Measurements from ENCODE around the gene CRAMP1. TPM values are rescaled to one million over a fixed set of nuclear protein-coding genes. Genes with fewer than 3 reads are reported as not detected.

Gene CRAMP1
- polyA plus RNA-seq, 2 of the 4 experiments (the other 2 are of a cell fraction): 6.5 to 9.1 TPM

DNA sequence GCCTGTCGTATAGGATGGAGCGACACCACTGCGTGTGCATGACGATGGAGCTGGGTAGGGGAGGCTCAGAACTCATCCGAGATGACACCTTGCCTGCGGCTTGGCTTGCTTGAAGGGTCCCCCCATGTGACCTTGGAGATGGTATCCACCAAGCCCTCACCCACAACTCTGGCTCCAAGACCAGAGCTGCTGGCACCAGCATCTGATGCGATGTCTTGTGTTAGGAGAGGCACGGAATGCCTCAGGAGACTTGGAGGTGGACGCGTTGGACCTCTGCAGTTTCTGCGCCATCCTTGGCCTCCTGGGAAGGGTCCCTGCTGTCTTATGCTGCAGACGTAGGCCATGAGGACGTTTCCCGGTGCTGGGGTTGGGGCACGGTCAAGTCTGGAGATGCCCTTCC lies 7.8 kb downstream of the CRAMP1 start (continued):
- TF ChIP-seq RFX5 (IDR thresholded peaks at IDR 0.05) (no peak), RARB (CRISPR knock-in tag; IDR thresholded peaks at IDR 0.05) (no peak)

DNA sequence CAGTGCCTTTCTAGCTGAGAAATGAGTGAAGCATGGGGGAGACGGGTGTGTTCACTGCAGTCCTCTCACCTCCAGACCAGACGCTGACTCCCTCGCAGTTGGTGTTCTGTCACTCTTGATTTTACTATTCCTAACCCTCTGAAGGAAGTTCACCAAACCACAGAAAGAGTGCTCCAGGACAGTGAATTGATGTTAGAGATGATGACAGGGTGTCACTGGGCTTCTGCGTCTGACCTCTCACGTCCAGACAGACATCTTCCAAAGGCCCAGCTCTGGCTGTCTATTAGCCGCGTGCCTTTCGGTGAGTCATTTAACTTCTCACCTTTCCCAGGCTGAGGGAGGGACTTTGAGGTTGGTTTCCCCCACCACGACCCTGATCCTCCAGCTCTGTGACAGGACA lies 8.2 kb downstream of the CRAMP1 start:
- Histone ChIP-seq H3K4me2 (no peak overlapping the region), H3K4me3 (no peak overlapping the region), H3K9me3 (no peaks in the 10 kb centered on the region), H3K4me1 (peaks cover under 1% of the 10 kb centered on the region; the same call in 1 of the 3 replicates), H3K27ac (no peak overlapping the region)
- 92% methylated on average over 9 of the region's 9 CpGs for WGBS (ENCODE audit: missing lambda C conversion rate)
- DNase-seq (ENCODE audit: low read depth in 1 of 2, low spot score in 1 of 2) (no peak), ATAC-seq (no peak), FAIRE-seq (no peak)
- CTCF ChIA-PET: interaction anchor here (0.5 to 1.7 kb wide), 3 partner anchors 72 to 517 kb away, joined by 3 read pairs; partner anchors contain the start of gene MAPK8IP3
- TF ChIP-seq, protein P1, sequence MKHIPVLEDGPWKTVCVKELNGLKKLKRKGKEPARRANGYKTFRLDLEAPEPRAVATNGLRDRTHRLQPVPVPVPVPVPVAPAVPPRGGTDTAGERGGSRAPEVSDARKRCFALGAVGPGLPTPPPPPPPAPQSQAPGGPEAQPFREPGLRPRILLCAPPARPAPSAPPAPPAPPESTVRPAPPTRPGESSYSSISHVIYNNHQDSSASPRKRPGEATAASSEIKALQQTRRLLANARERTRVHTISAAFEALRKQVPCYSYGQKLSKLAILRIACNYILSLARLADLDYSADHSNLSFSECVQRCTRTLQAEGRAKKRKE (CRISPR knock-in tag; IDR thresholded peaks at IDR 0.05; ENCODE audit: low read depth): no peak
- TF ChIP-seq, protein P2, sequence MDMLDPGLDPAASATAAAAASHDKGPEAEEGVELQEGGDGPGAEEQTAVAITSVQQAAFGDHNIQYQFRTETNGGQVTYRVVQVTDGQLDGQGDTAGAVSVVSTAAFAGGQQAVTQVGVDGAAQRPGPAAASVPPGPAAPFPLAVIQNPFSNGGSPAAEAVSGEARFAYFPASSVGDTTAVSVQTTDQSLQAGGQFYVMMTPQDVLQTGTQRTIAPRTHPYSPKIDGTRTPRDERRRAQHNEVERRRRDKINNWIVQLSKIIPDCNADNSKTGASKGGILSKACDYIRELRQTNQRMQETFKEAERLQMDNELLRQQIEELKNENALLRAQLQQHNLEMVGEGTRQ (IDR thresholded peaks at IDR 0.05): no peak
- TF ChIP-seq, protein P3, sequence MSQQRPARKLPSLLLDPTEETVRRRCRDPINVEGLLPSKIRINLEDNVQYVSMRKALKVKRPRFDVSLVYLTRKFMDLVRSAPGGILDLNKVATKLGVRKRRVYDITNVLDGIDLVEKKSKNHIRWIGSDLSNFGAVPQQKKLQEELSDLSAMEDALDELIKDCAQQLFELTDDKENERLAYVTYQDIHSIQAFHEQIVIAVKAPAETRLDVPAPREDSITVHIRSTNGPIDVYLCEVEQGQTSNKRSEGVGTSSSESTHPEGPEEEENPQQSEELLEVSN (IDR thresholded peaks at IDR 0.05; ENCODE audit: borderline replicate concordance, low read depth): no peak
- TF ChIP-seq BHLHE40 (IDR thresholded peaks at IDR 0.05; ENCODE audit: low read depth, low read length): no peak
- POLR2A ChIA-PET: no interaction called here

DNA sequence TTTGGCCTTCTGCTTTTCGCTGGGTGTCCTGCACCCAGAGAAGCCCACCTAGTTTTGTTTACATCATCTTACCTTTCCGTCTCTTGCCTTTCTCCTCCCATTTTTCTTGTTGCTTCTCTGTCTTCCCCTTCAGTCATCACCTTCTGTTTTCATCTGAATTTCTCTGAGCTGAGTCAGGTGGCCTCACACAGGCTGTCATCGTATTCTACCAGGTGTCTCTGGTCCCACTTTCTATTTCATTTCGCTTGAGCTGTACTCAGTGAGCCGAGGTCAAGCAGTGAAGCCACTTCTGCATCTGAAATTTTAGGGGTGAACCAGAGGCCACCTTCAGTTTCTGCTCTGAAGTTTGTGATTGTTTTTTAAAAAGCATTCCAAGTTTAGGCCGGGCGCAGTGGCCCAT lies 9.7 kb downstream of the CRAMP1 start:
- WGBS (ENCODE audit: missing lambda C conversion rate): 90% methylated on average over 7 of the region's 7 CpGs
- Histone ChIP-seq H3K4me1 (no peaks in the 10 kb centered on the region), H3K4me3 (no peak overlapping the region), H3K9me3 (no peaks in the 10 kb centered on the region), H3K4me2 (no peak overlapping the region), H3K27ac (no peak overlapping the region)
- CTCF ChIA-PET: interaction anchor here (0.5 to 2.2 kb wide), 3 partner anchors 53 to 133 kb away, joined by 3 to 9 read pairs (median 3); partner anchors contain the start of gene MAPK8IP3
- POLR2A ChIA-PET: no interaction called here
- TF ChIP-seq FOXS1 (CRISPR knock-in tag; IDR thresholded peaks at IDR 0.05) (no peak), HDAC2 (IDR thresholded peaks at IDR 0.05) (no peak), CBX8 (IDR thresholded peaks at IDR 0.05) (no peak), HOXA7 (CRISPR knock-in tag; IDR thresholded peaks at IDR 0.05) (no peak), RFX5 (IDR thresholded peaks at IDR 0.05) (no peak)
- TF ChIP-seq, protein P4, sequence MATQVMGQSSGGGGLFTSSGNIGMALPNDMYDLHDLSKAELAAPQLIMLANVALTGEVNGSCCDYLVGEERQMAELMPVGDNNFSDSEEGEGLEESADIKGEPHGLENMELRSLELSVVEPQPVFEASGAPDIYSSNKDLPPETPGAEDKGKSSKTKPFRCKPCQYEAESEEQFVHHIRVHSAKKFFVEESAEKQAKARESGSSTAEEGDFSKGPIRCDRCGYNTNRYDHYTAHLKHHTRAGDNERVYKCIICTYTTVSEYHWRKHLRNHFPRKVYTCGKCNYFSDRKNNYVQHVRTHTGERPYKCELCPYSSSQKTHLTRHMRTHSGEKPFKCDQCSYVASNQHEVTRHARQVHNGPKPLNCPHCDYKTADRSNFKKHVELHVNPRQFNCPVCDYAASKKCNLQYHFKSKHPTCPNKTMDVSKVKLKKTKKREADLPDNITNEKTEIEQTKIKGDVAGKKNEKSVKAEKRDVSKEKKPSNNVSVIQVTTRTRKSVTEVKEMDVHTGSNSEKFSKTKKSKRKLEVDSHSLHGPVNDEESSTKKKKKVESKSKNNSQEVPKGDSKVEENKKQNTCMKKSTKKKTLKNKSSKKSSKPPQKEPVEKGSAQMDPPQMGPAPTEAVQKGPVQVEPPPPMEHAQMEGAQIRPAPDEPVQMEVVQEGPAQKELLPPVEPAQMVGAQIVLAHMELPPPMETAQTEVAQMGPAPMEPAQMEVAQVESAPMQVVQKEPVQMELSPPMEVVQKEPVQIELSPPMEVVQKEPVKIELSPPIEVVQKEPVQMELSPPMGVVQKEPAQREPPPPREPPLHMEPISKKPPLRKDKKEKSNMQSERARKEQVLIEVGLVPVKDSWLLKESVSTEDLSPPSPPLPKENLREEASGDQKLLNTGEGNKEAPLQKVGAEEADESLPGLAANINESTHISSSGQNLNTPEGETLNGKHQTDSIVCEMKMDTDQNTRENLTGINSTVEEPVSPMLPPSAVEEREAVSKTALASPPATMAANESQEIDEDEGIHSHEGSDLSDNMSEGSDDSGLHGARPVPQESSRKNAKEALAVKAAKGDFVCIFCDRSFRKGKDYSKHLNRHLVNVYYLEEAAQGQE (IDR thresholded peaks at IDR 0.05): no peak
- TF ChIP-seq, protein P3 (IDR thresholded peaks at IDR 0.05; ENCODE audit: borderline replicate concordance, low read depth): no peak
- DNase-seq (ENCODE audit: low read depth in 1 of 2, low spot score in 1 of 2) (no peak), FAIRE-seq (no peak), ATAC-seq (no peak)

DNA sequence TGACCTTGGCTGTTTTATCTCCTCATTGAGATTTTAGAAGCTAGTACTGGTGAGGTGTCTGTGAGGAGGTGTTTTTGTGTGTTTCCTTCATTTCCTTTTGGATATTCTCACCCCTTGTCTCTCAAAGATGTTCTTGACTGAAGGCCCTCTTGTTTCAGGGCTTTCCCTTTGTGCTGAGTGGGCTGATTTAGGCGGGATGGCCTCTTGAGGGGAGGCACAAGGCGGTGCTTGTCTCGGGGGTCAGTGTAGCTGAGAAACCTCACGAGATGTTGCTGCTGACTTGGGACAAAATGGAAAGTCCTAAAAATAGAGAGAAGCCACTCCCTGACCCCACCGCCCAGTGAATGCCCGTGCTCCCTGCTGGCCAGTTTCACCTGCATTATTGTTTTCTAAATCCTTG lies 14.2 kb downstream of the CRAMP1 start:
- Histone ChIP-seq H3K4me1 (no peaks in the 10 kb centered on the region), H3K27ac (no peak overlapping the region), H3K9me3 (no peaks in the 10 kb centered on the region), H3K4me3 (no peak overlapping the region), H3K4me2 (no peak overlapping the region)
- FAIRE-seq (no peak), DNase-seq (ENCODE audit: low read depth in 1 of 2, low spot score in 1 of 2) (no peak), ATAC-seq (no peak)
- CTCF ChIA-PET: interaction anchor here (0.6 to 0.8 kb wide), 2 partner anchors 52 to 80 kb away, joined by 3 to 5 read pairs; partner anchors contain the start of genes JPT2 and MAPK8IP3
- POLR2A ChIA-PET: no interaction called here
- WGBS (ENCODE audit: missing lambda C conversion rate): 92% methylated on average over 6 of the region's 6 CpGs
- peak; percentile 61 for TF ChIP-seq MAFK (IDR thresholded peaks at IDR 0.05; ENCODE audit: partially characterized antibody)
- no peak for TF ChIP-seq FOSB (CRISPR knock-in tag; IDR thresholded peaks at IDR 0.05)
- no peak for TF ChIP-seq RARB (CRISPR knock-in tag; IDR thresholded peaks at IDR 0.05)
